Activated naive CD4-positive, alpha-beta T cell treated with anti-CD3 and anti-CD28 coated beads, Interleukin-2, amount 50 U/mL, for 24 hours (primary cell): ENCODE results near the gene POLR3E.

Source experiments
- H3K27ac Mint-ChIP-seq: one replicate; pipeline ENCODE4 v1.8.0; 2021; ENCODE audit warnings: mild to moderate bottlenecking, mixed read lengths
- H3K27me3 Mint-ChIP-seq: one replicate; pipeline ENCODE4 v1.8.0; 2021; ENCODE audit warnings: mixed read lengths
- H3K36me3 Mint-ChIP-seq: one replicate; pipeline ENCODE4 v1.8.0; 2021; ENCODE audit warnings: mixed read lengths
- H3K4me1 Mint-ChIP-seq: one replicate; pipeline ENCODE4 v1.8.0; 2021; ENCODE audit warnings: mixed read lengths
- H3K4me3 Mint-ChIP-seq: one replicate; pipeline ENCODE4 v1.8.0; 2021; ENCODE audit warnings: mild to moderate bottlenecking, mixed read lengths
- H3K9me3 Mint-ChIP-seq: one replicate; pipeline ENCODE4 v1.8.0; 2021; ENCODE audit warnings: mixed read lengths

POLR3E gene

GRCh38 chr16:22320572-22321339 lies 23.5 kb downstream of the POLR3E start:
- no peak overlapping the region for H3K27ac Mint-ChIP-seq
- H3K4me3 Mint-ChIP-seq: no peak overlapping the region
- H3K4me1 Mint-ChIP-seq: peaks cover 9% of the 10 kb centered on the region
- H3K27me3 Mint-ChIP-seq: no peaks in the 10 kb centered on the region
- no peaks in the 10 kb centered on the region for H3K9me3 Mint-ChIP-seq
- peaks cover 9% of the 10 kb centered on the region for H3K36me3 Mint-ChIP-seq

DNA sequence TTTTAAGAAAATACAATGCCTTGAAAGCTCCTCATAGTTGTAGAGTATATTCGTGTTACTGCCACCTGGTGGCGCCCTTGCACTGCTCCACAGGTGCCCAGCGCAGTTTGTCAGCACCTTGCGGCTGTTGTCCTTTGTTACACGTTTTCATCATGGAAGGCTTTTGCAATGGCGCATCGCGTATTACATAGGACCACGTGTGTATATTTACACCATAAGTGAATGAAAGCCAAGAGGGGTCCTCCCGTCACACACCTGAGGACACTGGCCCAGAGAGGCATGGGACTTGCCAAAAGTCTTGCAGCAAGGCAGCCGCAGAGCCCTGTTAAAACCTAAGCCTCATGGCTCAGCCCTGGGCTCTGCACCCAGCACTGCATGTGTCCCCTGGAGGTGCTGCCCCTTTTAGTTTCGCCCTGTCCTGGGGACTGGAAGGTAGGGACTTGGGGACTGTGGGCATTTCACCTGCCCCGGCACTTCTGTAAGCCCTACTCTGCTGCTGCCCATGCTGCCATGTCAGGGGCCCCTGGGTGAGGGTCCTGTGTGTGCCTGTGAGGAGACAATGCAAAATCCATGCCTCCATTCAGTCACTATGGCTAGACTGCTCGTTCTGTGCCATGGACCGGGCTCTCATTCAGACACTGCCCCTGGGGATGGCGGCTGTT lies 24.3 kb downstream of the POLR3E start:
- Mint-ChIP-seq H3K27ac (no peak overlapping the region), H3K4me3 (no peak overlapping the region), H3K27me3 (no peaks in the 10 kb centered on the region), H3K9me3 (no peaks in the 10 kb centered on the region), H3K4me1 (peaks cover 9% of the 10 kb centered on the region), H3K36me3 (peaks cover 6% of the 10 kb centered on the region)

- Mint-ChIP-seq H3K27me3 (no peaks in the 10 kb centered on the region), H3K36me3 (peaks cover 6% of the 10 kb centered on the region), H3K4me3 (no peak overlapping the region), H3K9me3 (no peaks in the 10 kb centered on the region), H3K27ac (no peak overlapping the region), H3K4me1 (peaks cover 9% of the 10 kb centered on the region)
These were observed 24.8 kb downstream of the POLR3E start for GRCh38 chr16:22322021-22322471.

GRCh38 chr16:22322741-22323140 lies 25.5 kb downstream of the POLR3E start:
- Mint-ChIP-seq H3K9me3 (no peaks in the 10 kb centered on the region), H3K4me1 (peaks cover 9% of the 10 kb centered on the region), H3K4me3 (no peak overlapping the region), H3K27ac (no peak overlapping the region), H3K27me3 (no peaks in the 10 kb centered on the region), H3K36me3 (peaks cover 8% of the 10 kb centered on the region)

DNA sequence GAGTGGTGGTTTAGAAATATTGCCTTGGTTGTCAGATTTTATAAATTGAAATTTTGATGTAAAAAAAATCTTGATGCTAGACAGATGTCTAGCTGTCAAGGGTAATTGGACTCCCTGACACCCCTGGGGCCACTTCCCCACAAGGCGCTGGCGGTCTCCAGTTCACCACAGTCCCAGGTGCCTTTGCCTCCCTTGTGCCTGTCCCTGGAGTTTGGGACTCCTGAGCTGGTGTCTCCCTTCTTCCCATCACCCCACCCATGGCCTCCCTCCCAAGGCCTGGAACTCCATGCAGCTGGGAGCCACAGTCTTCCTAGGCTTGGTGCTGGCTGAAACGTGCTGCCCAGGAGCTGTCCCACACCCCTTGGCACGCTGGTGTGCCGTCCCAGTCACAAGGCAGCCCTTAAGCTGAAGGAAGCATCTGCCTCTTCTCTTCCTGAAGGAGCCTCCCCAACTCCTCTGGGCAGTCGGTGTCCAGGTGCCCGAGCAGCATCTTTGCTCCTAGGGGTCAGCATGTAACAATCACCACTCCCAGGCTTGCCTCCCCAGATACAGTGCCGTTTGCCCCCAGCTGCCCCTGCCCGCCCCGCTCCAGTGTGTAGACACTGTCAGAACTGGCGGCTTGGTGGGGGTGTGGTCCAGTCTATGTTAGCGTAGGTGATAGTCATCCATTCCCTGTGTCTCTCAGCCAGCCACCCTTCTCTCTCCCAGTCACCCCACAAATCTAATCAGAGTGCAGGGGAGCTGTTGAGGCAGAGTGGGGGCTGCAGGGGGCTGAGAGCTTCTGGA lies 26.2 kb downstream of the POLR3E start:
- no peak overlapping the region for H3K4me3 Mint-ChIP-seq
- H3K36me3 Mint-ChIP-seq: peaks cover 8% of the 10 kb centered on the region
- H3K9me3 Mint-ChIP-seq: no peaks in the 10 kb centered on the region
- H3K27ac Mint-ChIP-seq: no peak overlapping the region
- no peaks in the 10 kb centered on the region for H3K27me3 Mint-ChIP-seq
- peaks cover 9% of the 10 kb centered on the region for H3K4me1 Mint-ChIP-seq

- Mint-ChIP-seq H3K36me3 (peaks cover 8% of the 10 kb centered on the region), H3K27ac (peak overlapping the region; percentile 41), H3K4me3 (no peak overlapping the region), H3K27me3 (no peaks in the 10 kb centered on the region), H3K9me3 (no peaks in the 10 kb centered on the region), H3K4me1 (peaks cover 9% of the 10 kb centered on the region)
These were observed 27.0 kb downstream of the POLR3E start for GRCh38 chr16:22323959-22324786.

GRCh38 chr16:22324787-22325597 lies 27.8 kb downstream of the POLR3E start:
- H3K36me3 Mint-ChIP-seq: peaks cover 11% of the 10 kb centered on the region
- no peaks in the 10 kb centered on the region for H3K27me3 Mint-ChIP-seq
- H3K9me3 Mint-ChIP-seq: no peaks in the 10 kb centered on the region
- no peak overlapping the region for H3K4me3 Mint-ChIP-seq
- peak overlapping the region; percentile 41 for H3K27ac Mint-ChIP-seq
- peaks cover 14% of the 10 kb centered on the region for H3K4me1 Mint-ChIP-seq

GRCh38 chr16:22325598-22326368 lies 28.6 kb downstream of the POLR3E start:
- no peaks in the 10 kb centered on the region for H3K27me3 Mint-ChIP-seq
- H3K4me1 Mint-ChIP-seq: peaks cover 18% of the 10 kb centered on the region
- H3K4me3 Mint-ChIP-seq: no peak overlapping the region
- no peaks in the 10 kb centered on the region for H3K9me3 Mint-ChIP-seq
- peaks cover 16% of the 10 kb centered on the region for H3K36me3 Mint-ChIP-seq
- no peak overlapping the region for H3K27ac Mint-ChIP-seq

GRCh38 chr16:22326369-22326652 lies 29.1 kb downstream of the POLR3E start:
- Mint-ChIP-seq H3K27me3 (no peaks in the 10 kb centered on the region), H3K9me3 (no peaks in the 10 kb centered on the region), H3K4me3 (no peak overlapping the region), H3K4me1 (peaks cover 13% of the 10 kb centered on the region), H3K27ac (no peak overlapping the region), H3K36me3 (peaks cover 14% of the 10 kb centered on the region)

GRCh38 chr16:22326771-22327445 lies 29.7 kb downstream of the POLR3E start:
- H3K9me3 Mint-ChIP-seq: no peaks in the 10 kb centered on the region
- H3K4me1 Mint-ChIP-seq: peaks cover 15% of the 10 kb centered on the region
- no peak overlapping the region for H3K4me3 Mint-ChIP-seq
- H3K27ac Mint-ChIP-seq: no peak overlapping the region
- H3K36me3 Mint-ChIP-seq: peaks cover 19% of the 10 kb centered on the region
- no peaks in the 10 kb centered on the region for H3K27me3 Mint-ChIP-seq

DNA sequence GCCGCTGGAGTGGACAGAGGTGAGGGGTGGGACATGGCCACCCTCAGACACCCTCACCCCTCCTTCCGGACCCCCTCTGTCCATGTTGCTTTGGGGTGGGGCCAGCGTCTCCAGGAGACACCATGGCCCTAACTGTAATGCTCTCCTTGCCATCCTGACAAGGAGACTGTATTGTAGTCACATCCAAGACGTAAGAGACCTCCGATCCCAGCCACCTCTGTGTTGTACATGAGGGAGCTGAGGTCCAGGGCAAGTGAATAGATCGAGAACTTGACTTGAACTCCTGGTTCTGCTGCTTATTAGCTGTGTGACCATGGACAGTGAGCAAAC lies 30.2 kb downstream of the POLR3E start:
- Mint-ChIP-seq H3K27me3 (no peaks in the 10 kb centered on the region), H3K27ac (no peak overlapping the region), H3K4me1 (peaks cover 18% of the 10 kb centered on the region), H3K36me3 (peaks cover 24% of the 10 kb centered on the region), H3K4me3 (no peak overlapping the region), H3K9me3 (no peaks in the 10 kb centered on the region)

DNA sequence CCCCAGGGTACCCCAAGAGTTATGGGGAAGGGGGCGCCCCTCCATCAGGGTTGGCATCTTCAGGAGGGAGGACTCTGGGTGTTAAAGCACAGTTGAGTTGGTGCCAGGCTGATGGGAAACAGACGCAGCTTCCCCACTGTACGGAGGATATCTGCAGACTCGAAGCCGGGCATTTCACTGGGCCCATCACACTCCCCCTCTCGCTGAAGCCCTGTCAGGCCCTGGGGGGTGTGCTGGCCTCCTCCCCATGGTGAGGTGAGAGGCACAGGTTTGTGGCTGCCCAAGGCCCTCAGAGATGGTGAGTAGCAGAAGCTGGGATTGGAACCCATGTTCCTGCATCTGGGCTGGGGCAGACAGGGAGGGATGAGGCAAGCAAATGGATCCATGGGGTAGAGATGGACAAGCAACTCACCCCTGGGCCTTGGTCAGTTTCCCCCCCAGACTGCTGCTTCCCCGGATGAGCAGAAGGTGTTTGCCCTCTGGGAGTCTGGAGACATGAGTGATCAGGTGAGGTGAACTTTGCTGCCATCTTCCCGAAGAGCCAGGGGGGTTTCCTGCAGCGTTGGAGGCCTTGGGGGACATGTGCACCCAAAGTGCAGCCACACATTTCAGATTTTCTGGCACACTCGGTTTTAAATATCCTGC lies 31.0 kb downstream of the POLR3E start:
- H3K9me3 Mint-ChIP-seq: no peaks in the 10 kb centered on the region
- H3K27ac Mint-ChIP-seq: no peak overlapping the region
- no peaks in the 10 kb centered on the region for H3K27me3 Mint-ChIP-seq
- H3K4me3 Mint-ChIP-seq: no peak overlapping the region
- peaks cover 24% of the 10 kb centered on the region for H3K36me3 Mint-ChIP-seq
- H3K4me1 Mint-ChIP-seq: peaks cover 21% of the 10 kb centered on the region

DNA sequence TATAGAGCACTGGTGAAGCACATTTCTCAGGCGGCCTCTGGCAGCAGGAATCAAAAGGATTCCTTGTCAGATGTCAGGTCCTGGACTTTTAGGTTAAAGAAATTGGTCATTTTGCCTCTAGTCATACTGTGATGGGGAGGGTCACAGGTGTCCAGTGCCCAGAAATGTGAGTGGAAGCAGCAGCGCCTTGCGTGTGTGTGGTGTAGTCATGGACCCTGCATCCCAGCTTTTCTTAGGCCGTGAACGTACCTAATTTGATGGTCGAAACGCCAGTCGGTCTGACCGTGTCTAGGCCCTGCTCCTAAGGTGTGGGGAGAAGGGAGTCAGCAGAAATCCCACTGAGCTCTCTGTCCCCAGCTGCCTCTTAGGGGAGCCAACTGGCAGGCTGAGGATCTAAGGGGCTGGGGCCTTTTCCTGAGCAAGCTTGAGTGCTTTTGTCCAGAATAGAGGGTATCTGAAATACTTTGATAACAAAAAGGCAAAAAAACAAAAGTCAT lies 32.0 kb downstream of the POLR3E start:
- Mint-ChIP-seq H3K4me3 (no peak overlapping the region), H3K4me1 (peaks cover 27% of the 10 kb centered on the region), H3K27me3 (no peaks in the 10 kb centered on the region), H3K36me3 (peaks cover 32% of the 10 kb centered on the region), H3K27ac (peak overlapping the region; percentile 12), H3K9me3 (no peaks in the 10 kb centered on the region)
